Osteoblast (primary cell): ENCODE results near the gene SLX9. TPM values are rescaled to one million over a fixed set of nuclear protein-coding genes. Genes with fewer than 3 reads are reported as not detected.
A peak's percentile ranks its signal among the peaks of the same experiment; 100 is the strongest.

Experiments used
- DNase-seq: peaks from one replicate; pipeline ENCODE4 v3.0.0; 2011; ENCODE audit warnings: low spot score, mixed read lengths; ENCODE audit not compliant: insufficient read length; ENCODE audit errors: missing footprints
- H2AFZ ChIP-seq: 2 replicates; pipeline ENCODE4 v1.6.0; 2011; ENCODE audit warnings: mild to moderate bottlenecking, low read length
- H3K27ac ChIP-seq: 2 replicates; pipeline ENCODE4 v1.5.1; 2011; ENCODE audit warnings: mild to moderate bottlenecking, low read depth, low read length, moderate library complexity
- H3K27me3 ChIP-seq: 2 replicates; pipeline ENCODE4 v1.6.0; 2012; ENCODE audit warnings: mild to moderate bottlenecking, control low read depth, inconsistent platforms, low read length, moderate library complexity; ENCODE audit not compliant: insufficient read depth
- H3K36me3 ChIP-seq: 2 replicates; pipeline ENCODE4 v1.5.1; 2011; ENCODE audit warnings: mild to moderate bottlenecking, low read length, control low read depth, moderate library complexity; ENCODE audit not compliant: insufficient read depth
- H3K4me1 ChIP-seq: 2 replicates; pipeline ENCODE4 v1.5.1; 2011; ENCODE audit warnings: mild to moderate bottlenecking, low read length, control low read depth, moderate library complexity; ENCODE audit not compliant: insufficient read depth
- H3K4me2 ChIP-seq: 2 replicates; pipeline ENCODE4 v1.6.0; 2011; ENCODE audit warnings: mild to moderate bottlenecking, low read length; ENCODE audit not compliant: insufficient read depth
- H3K4me3 ChIP-seq: fragments of 200-600 bp; sonication (generic); 3 replicates; pipeline ENCODE4 v1.5.1; 2012; ENCODE audit warnings: mild to moderate bottlenecking, low read length, inconsistent platforms; ENCODE audit not compliant: insufficient read depth
- H3K79me2 ChIP-seq: 2 replicates; pipeline ENCODE4 v1.6.0; 2012; ENCODE audit warnings: mild to moderate bottlenecking, low read length, control low read depth, inconsistent platforms; ENCODE audit not compliant: insufficient read depth
- H3K9me3 ChIP-seq: 2 replicates; pipeline ENCODE4 v1.5.1; 2011; ENCODE audit warnings: low read depth, low read length, control low read depth
- H4K20me1 ChIP-seq: 2 replicates; pipeline ENCODE4 v1.6.0; 2012; ENCODE audit warnings: mild to moderate bottlenecking, low read length, control low read depth; ENCODE audit not compliant: insufficient read depth
- CTCF ChIP-seq: IDR thresholded peaks from 2 replicates; pipeline ENCODE4 v1.5.1; 2011; ENCODE audit warnings: mild to moderate bottlenecking, low read depth, low read length, moderate library complexity; ENCODE audit errors: extremely low read depth
- total RNA-seq: library from RNA; depleted of rRNA; stranded (reverse); fragments of >200 nt; gene quantifications from 2 replicates; pipeline ENCODE4 v1.2.3, GENCODE V29; 2012

The SLX9 gene
- total RNA-seq, 1 donor = 9.4 TPM

- Histone ChIP-seq H2AFZ (no peak overlapping the region), H3K79me2 (no peaks in the 10 kb centered on the region), H3K9me3 (no peaks in the 10 kb centered on the region), H3K27me3 (no peaks in the 10 kb centered on the region), H3K27ac (no peak overlapping the region), H3K36me3 (no peaks in the 10 kb centered on the region), H3K4me2 (no peak overlapping the region), H3K4me1 (peaks cover 2% of the 10 kb centered on the region), H3K4me3 (no peak overlapping the region), H4K20me1 (no peaks in the 10 kb centered on the region)
- DNase-seq = peak; percentile 87
- no peak for TF ChIP-seq CTCF
Observed at GRCh38 chr21:44987886-44988606, 48.2 kb downstream of the SLX9 start.

GRCh38 chr21:44988607-44989536 lies 49.0 kb downstream of the SLX9 start:
- Histone ChIP-seq H3K4me2 (no peak overlapping the region), H3K4me3 (no peak overlapping the region), H3K4me1 (no peaks in the 10 kb centered on the region), H3K27me3 (no peaks in the 10 kb centered on the region), H3K27ac (no peak overlapping the region), H3K36me3 (no peaks in the 10 kb centered on the region), H4K20me1 (no peaks in the 10 kb centered on the region), H3K9me3 (no peaks in the 10 kb centered on the region), H3K79me2 (no peaks in the 10 kb centered on the region), H2AFZ (no peak overlapping the region)
- TF ChIP-seq CTCF = no peak
- DNase-seq = peak; percentile 55

- Histone ChIP-seq H3K79me2 (no peaks in the 10 kb centered on the region), H3K4me1 (no peaks in the 10 kb centered on the region), H3K9me3 (no peaks in the 10 kb centered on the region), H3K4me2 (no peak overlapping the region), H3K27me3 (no peaks in the 10 kb centered on the region), H3K4me3 (no peak overlapping the region), H3K36me3 (no peaks in the 10 kb centered on the region), H3K27ac (no peak overlapping the region), H4K20me1 (no peaks in the 10 kb centered on the region), H2AFZ (no peak overlapping the region)
- no peak for DNase-seq
- no peak for TF ChIP-seq CTCF
Observed at GRCh38 chr21:44989537-44989886, 49.7 kb downstream of the SLX9 start.
